AG09309 (cell line): Measurements from ENCODE around the gene LIN37.
A peak's percentile ranks its signal among the peaks of the same experiment; 100 is the strongest.

ENCODE experiments used
- DNase-seq: peaks from one replicate; pipeline ENCODE4 v3.0.0-alpha.2; 2010; ENCODE audit warnings: low read depth
- H3K4me3 ChIP-seq: 2 replicates; pipeline ENCODE4 v1.5.1; 2011; ENCODE audit warnings: mild to moderate bottlenecking, low read depth, low read length, moderate library complexity; ENCODE audit not compliant: control insufficient read depth
- CTCF ChIP-seq: IDR thresholded peaks from 2 replicates; pipeline ENCODE4 v1.5.1; 2011; ENCODE audit warnings: mild to moderate bottlenecking, low read depth, low read length, inconsistent platforms; ENCODE audit not compliant: insufficient read depth, control insufficient read depth; ENCODE audit errors: missing control alignments

The LIN37 gene, protein sequence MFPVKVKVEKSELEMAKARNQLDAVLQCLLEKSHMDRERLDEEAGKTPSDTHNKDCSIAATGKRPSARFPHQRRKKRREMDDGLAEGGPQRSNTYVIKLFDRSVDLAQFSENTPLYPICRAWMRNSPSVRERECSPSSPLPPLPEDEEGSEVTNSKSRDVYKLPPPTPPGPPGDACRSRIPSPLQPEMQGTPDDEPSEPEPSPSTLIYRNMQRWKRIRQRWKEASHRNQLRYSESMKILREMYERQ

GRCh38 chr19:35748106-35749020 lies at the start of gene LIN37:
Gene LIN37 (plus strand): TSS chr19:35748576. CDS start chr19:35748725, 149 bp downstream.
- no peak for TF ChIP-seq CTCF
- H3K4me3 ChIP-seq: peak within 1 kb of the TSS; percentile 76
- DNase-seq: peak; percentile 98

GRCh38 chr19:35702223-35703012 lies 46.0 kb upstream of the LIN37 start:
- H3K4me3 ChIP-seq: peak overlapping the region; percentile 62
- DNase-seq: peak; percentile 87
- no peak for TF ChIP-seq CTCF

GRCh38 chr19:35703343-35703742 lies 45.0 kb upstream of the LIN37 start:
- H3K4me3 ChIP-seq: no peak overlapping the region
- no peak for DNase-seq
- no peak for TF ChIP-seq CTCF

DNA sequence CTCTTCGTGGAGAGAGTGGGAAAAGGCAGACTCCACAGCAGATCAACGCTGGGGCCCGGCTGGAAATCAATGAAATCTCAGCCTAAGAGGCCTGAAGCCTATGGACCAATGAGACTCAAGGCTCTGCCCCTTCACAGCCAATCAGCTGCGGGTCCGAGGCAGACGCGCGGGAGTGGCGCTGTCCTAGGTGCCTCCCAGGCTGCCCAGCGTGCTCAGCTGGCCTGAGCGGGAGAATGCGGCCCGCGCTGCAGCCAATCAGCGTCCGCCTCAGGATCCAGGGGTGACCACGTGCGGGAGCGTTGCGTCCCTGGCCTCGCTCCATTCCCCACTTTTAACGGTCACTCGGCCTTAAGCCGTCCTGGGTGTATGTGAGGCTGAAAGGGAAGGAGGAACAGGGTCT lies 44.2 kb upstream of the LIN37 start, which contains the start of gene ZBTB32:
Gene ZBTB32, plus strand, starts transcription at position 341 of the 400 bp plus-strand sequence. CDS start 10,069 bp downstream, outside the sequence.
- TF ChIP-seq CTCF: no peak
- no peak for DNase-seq
- H3K4me3 ChIP-seq: no peak within 1 kb of the TSS

- TF ChIP-seq CTCF: no peak
- DNase-seq: no peak
- H3K4me3 ChIP-seq: no peak overlapping the region
These were observed 40.0 kb upstream of the LIN37 start for GRCh38 chr19:35708391-35708790.

DNA sequence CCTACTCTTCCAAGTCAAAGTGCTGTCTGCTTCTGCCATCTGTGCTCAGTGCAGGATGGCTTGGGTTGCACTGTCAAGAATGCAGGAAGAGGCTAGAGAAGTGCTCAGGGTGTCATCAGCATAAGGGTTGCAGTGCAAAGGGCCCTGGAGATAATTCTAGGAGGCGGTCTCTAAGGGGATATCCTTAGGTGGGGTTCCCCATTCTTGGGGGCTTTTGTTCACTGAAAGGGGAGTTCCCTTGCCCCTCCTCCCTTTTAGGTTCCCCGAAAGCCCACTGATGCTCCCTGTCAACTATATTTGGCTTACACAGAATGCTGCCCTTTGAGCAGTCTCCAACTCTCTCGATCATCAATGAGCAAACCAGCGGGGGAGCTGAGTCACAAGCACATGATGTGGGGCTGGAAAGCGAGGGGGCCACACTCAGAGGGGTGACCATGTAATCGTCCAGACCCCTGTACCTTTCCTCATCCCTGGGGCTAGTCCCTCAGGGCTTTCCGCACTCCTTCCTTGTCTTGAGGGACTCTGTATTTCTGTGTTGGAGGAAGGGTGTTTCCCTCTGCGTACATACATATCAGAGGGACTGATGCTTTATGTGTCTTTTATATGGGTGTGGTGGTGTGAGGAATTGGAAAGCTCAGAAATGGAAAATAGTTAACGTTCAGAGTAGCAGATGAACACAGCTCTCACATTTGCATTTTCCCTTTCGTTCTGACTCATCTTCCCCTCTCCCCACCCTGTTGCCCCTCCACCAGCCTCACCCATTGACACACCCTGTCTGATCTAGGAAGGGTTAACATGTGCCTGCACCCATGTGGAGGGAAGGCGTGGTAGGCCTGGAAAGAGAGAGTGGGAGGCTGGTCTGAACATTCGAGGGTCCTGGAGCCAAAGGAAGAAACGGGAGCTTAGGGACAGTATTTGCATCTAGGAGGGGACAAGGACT lies 37.3 kb upstream of the LIN37 start:
- H3K4me3 ChIP-seq: no peak overlapping the region

More for the DNA sequence above, 37.3 kb upstream of the LIN37 start:
- DNase-seq: no peak
- TF ChIP-seq CTCF: no peak
